ENCODE data around the gene TERB2.
"Not testable (repeated sequence)": the region's sequence is repeated elsewhere in the genome, so short reads cannot be mapped to it uniquely, and the experiment has no call there.

TERB2 gene

DNA sequence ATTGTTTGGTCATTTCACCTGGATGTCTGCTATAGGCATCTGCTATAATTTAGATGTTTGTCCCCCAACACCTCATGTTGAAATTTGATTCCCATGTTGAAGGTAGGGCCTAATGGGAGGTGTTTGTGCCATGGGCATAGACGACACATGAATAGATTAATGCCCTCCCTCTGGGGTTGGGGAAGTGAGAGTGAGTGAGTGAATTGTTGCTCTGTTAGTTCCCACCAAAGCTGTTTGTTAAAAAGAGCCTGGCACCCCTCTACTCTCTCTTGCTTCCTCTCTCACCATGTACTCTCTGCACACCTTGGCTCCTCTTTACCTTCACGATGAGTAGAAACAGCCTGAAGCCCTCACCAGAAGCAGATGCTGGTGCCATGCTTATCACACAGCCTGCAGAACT is 42.6 kb downstream of the TERB2 start:
- in situ Hi-C loops (cut with HindIII; ENCODE audit: low sequenced_read_pairs) = no loop called here
- H3K4me3 ChIP-seq (ENCODE audit: low read depth, low read length) = no peak overlapping the region
- TF ChIP-seq, protein P1, sequence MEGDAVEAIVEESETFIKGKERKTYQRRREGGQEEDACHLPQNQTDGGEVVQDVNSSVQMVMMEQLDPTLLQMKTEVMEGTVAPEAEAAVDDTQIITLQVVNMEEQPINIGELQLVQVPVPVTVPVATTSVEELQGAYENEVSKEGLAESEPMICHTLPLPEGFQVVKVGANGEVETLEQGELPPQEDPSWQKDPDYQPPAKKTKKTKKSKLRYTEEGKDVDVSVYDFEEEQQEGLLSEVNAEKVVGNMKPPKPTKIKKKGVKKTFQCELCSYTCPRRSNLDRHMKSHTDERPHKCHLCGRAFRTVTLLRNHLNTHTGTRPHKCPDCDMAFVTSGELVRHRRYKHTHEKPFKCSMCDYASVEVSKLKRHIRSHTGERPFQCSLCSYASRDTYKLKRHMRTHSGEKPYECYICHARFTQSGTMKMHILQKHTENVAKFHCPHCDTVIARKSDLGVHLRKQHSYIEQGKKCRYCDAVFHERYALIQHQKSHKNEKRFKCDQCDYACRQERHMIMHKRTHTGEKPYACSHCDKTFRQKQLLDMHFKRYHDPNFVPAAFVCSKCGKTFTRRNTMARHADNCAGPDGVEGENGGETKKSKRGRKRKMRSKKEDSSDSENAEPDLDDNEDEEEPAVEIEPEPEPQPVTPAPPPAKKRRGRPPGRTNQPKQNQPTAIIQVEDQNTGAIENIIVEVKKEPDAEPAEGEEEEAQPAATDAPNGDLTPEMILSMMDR (IDR thresholded peaks at IDR 0.05; ENCODE audit: low read depth, low read length, missing control alignments) = no peak

DNA sequence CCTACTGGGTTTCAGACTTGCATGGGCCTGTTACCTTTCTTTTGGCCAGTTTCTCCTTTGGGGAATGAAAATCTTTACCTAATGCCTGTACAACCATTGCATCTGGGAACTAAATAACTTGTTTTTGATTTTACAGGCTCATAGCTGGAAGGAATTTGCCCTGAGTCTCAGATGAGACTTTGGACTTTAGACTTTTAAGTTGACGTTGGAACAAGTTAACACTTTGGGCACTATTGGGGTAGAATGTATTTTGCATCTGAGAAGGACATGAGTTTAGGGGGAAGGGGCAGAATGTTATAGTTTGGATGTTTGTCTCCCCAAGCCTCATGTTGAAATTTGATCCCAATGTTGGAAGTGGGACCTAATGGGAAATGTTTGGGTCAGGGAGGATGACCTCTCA is 44.7 kb downstream of the TERB2 start:
- DNase-seq (ENCODE audit: low read depth); in situ Hi-C loops (cut with HindIII; ENCODE audit: low sequenced_read_pairs); H3K4me3 ChIP-seq (ENCODE audit: low read depth, low read length): not testable (repeated sequence)

More for the DNA sequence above, 42.6 kb downstream of the TERB2 start:
- DNase-seq (ENCODE audit: low read depth) = no peak

DNA sequence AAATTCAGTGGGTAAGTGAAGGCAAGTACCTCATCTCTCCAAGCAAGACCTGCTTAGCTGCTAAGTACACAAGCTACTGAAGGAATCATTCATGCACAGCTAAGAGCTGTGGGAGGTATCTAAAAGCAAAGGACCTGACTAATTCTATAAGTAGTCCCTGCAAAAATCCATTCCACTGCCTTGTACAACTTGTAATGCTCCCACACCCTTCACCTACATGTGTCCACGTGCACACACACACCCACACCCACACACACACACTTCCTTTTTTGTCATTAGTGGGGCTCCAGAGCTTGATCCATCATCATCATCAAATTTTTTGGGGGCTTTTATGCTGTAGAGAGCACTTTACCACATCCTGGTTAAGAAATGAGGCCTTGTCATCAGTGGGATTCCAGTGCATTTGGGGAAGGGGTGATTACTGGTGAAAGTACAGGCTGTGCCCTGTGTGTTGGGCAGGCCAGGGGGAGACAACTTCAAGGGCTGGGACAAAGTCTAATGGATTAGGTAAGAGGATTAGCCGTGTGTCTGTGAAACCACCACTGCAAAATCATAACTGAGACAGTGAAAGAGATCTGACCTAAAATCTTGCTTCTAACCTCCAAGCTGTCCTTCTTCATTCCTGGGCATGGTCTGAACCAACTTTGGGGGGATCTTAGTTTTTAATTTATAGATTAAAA is 47.4 kb downstream of the TERB2 start:
- H3K4me3 ChIP-seq (ENCODE audit: low read depth, low read length); in situ Hi-C loops (cut with HindIII; ENCODE audit: low sequenced_read_pairs); DNase-seq (ENCODE audit: low read depth): not testable (repeated sequence)

DNA sequence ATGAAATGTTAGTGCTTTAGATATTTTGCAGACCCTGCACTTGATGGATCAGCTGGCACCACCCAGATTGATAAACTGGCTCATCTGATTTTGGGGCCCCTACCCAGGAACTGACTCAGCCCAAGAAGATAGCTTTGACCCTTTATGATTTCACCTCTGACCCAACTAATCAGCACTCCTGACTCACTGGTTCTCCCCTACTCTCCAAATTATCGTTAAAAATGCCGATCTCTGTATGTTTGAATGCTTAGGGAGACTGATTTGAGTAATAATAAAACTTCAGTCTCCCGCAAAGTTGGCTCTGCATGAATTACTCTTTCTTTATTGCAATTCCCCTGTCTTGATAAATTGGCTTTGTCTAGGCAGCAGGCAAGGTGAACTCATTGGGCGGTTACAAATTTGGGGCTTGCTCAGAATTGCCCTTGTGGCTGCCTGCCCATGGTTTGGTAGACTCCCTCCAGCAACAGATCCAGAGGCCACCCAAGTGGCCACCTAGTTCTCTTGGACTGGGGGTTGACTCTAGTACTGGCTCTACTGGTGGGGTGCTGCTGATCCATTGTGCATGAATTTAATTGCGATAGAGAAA is 48.2 kb downstream of the TERB2 start:
- in situ Hi-C loops (cut with HindIII; ENCODE audit: low sequenced_read_pairs); DNase-seq (ENCODE audit: low read depth); H3K4me3 ChIP-seq (ENCODE audit: low read depth, low read length): not testable (repeated sequence)

DNA sequence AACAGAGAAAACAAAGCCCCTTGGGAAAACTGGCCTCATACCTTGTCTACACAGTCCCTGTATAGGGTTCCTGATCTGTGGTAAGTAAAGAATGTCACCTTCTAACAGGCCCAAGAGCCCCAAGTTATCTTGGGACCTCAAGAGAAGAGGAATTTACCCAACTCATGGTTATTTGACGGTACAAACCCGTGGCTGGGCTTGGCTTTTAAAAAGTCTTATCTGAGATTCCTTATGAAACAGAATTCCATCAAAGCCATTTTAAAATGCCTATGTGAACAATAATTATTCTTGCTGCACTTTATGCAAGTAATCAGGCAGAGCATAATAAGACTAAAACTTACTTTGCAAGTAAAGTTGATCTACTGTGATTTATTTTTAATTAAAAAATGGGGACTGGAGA is 52.6 kb downstream of the TERB2 start:
- DNase-seq (ENCODE audit: low read depth) = no peak
- in situ Hi-C loops (cut with HindIII; ENCODE audit: low sequenced_read_pairs) = no loop called here
- H3K4me3 ChIP-seq (ENCODE audit: low read depth, low read length) = no peak overlapping the region
- TF ChIP-seq, protein P1 (IDR thresholded peaks at IDR 0.05; ENCODE audit: low read depth, low read length, missing control alignments) = no peak

DNA sequence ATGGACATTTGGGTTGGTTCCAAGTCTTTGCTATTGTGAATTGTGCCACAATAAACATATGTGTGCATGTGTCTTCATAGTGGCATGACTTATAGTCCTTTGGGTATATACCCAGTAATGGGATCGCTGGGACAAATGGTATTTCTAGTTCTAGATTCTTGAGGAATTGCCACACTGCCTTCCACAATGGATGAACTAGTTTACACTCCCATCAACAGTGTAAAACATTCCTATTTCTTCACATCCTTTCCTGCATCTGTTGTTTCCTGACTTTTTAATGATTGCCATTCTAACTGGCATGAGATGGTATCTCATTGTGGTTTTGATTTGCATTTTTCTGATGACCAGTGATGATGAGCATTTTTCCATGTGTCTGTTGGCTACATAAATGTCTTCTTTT is 58.6 kb downstream of the TERB2 start:
- H3K4me3 ChIP-seq (ENCODE audit: low read depth, low read length); DNase-seq (ENCODE audit: low read depth); in situ Hi-C loops (cut with HindIII; ENCODE audit: low sequenced_read_pairs): not testable (repeated sequence)

DNA sequence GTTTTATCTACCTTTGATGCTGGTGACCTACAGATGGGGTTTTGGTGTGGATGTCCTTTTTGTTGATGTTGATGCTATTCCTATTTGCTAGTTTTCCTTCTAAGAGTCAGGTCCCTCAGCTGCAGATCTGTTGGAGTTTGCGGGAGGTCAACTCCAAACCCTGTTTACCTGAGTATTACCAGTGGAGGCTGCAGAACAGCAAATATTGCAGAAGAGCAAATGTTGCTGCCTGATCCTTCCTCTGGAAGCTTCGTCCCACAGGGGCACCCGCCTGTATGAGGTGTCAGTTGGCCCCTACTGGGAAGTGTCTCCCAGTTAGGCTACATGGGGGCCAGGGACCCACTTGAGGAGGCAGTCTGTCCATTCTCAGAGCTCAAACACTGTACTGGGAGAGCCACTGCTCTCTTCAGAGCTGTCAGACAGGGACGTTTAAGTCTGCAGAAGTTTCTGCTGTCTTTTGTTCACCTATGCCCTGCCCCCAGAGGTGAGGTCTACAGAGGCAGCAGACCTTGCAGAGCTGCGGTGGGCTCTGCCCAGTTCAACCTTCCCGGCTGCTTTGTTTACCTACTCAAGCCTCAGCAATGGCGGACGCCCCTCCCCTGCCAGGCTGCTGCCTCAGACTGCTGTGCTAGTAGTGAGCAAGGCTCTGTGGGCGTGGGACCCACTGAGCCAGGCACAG is 63.9 kb downstream of the TERB2 start:
- in situ Hi-C loops (cut with HindIII; ENCODE audit: low sequenced_read_pairs); H3K4me3 ChIP-seq (ENCODE audit: low read depth, low read length); DNase-seq (ENCODE audit: low read depth): not testable (repeated sequence)

DNA sequence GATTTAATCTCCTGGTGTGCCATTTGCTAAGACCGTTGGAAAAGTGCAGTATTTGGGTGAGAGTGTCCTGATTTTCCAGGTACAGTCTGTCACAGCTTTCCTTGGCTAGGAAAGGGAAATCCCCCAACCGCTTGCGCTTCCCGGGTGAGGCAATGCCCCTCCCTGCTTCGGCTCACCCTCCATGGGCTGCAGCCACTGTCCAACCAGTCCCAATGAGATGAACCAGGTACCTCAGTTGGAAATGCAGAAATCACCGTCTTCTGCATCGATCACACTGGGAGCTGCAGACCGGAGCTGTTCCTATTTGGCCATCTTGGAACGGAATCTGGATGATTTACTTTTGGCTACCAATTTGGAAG is 64.4 kb downstream of the TERB2 start:
- in situ Hi-C loops (cut with HindIII; ENCODE audit: low sequenced_read_pairs); H3K4me3 ChIP-seq (ENCODE audit: low read depth, low read length); DNase-seq (ENCODE audit: low read depth): not testable (repeated sequence)

DNA sequence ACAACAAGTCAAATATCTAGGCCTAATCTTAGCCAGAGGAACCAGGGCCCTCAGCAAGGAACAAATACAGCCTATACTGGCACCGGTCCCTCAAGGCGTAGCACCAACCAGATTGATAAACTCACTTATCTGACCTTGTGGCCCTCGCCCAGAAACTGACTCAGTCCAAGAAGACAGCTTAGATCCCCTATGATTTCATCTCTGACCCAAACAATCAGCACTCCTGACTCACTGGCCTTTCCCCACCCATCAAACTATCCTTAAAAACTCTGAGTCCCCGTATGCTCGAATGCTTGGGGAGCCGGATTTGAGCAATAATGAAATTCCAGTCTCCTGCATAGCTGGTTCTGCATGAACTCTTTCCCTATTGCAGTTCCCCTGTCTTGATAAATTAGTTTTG is 64.9 kb downstream of the TERB2 start:
- in situ Hi-C loops (cut with HindIII; ENCODE audit: low sequenced_read_pairs) = no loop called here

More for the DNA sequence above, 64.9 kb downstream of the TERB2 start:
- TF ChIP-seq, protein P1 (IDR thresholded peaks at IDR 0.05; ENCODE audit: low read depth, low read length, missing control alignments) = no peak
- H3K4me3 ChIP-seq (ENCODE audit: low read depth, low read length) = no peak overlapping the region
- no peak for DNase-seq (ENCODE audit: low read depth)

Measured in astrocyte of the cerebellum (primary cell).